Right lung (tissue), 5 donors: ENCODE data around the gene CRYZL1. TPM values are rescaled to one million over a fixed set of nuclear protein-coding genes. Genes with fewer than 3 reads are reported as not detected.
"Not testable (repeated sequence)": the region's sequence is repeated elsewhere in the genome, so short reads cannot be mapped to it uniquely, and the experiment has no call there.

Experiments used
- DNase-seq, 2 donors: peaks; one replicate each; pipeline ENCODE4 v3.0.0-alpha.2; 2013
- polyA plus RNA-seq, 5 donors: library from polyadenylated mRNA; unstranded; fragments of 120-200 nt; gene quantifications; one replicate each; pipeline versions ENCODE4 v1.2.1 to v1.2.3, GENCODE V29; 2013; ENCODE audit warnings: inconsistent platforms in 1 of 5, low replicate concordance in 1 of 5; ENCODE audit not compliant: insufficient read length in 5 of 5, insufficient read depth in 1 of 5

Gene CRYZL1
- polyA plus RNA-seq, 5 donors, result 48.9 to 79.3 (median 76.7) TPM

GRCh38 chr21:33642027-33642895 is 720 bp upstream of the CRYZL1 start, which contains the start of gene ITSN1:
TSS of gene ITSN1 (plus strand) at chr21:33642501. CDS start at chr21:33718829, 76,328 bp downstream.
- DNase-seq, result peak; percentile 99

- no peak for DNase-seq
Observed at GRCh38 chr21:33640697-33641351, 717 bp downstream of the CRYZL1 start.

GRCh38 chr21:33634254-33634653 is 7.3 kb downstream of the CRYZL1 start:
- DNase-seq, result no peak

- not testable (repeated sequence) for DNase-seq
Observed at GRCh38 chr21:33626151-33626550, 15.4 kb downstream of the CRYZL1 start.

- DNase-seq, result no peak
Observed at GRCh38 chr21:33622253-33622652, 19.3 kb downstream of the CRYZL1 start.

- DNase-seq, result no peak
Observed at GRCh38 chr21:33619726-33620125, 21.8 kb downstream of the CRYZL1 start.

GRCh38 chr21:33618407-33618806 is 23.1 kb downstream of the CRYZL1 start:
- DNase-seq, result no peak

- DNase-seq, result not testable (repeated sequence)
Observed at GRCh38 chr21:33617565-33617964, 24.0 kb downstream of the CRYZL1 start.

GRCh38 chr21:33611006-33611744 is 30.4 kb downstream of the CRYZL1 start:
- DNase-seq, result no peak

GRCh38 chr21:33608559-33608958 is 33.0 kb downstream of the CRYZL1 start:
- DNase-seq, result no peak

GRCh38 chr21:33598051-33598450 is 43.5 kb downstream of the CRYZL1 start:
- no peak for DNase-seq

GRCh38 chr21:33588485-33589335 is 52.8 kb downstream of the CRYZL1 start, which contains the start of gene DONSON:
TSS of gene DONSON (minus strand) at chr21:33588684. CDS start at chr21:33588641, 43 bp downstream.
- peak; percentile 88 to 90 for DNase-seq

GRCh38 chr21:33587792-33588484 is 53.6 kb downstream of the CRYZL1 start:
- peak in 1 of 2 donors; percentile 39 for DNase-seq

- no peak for DNase-seq
Observed at GRCh38 chr21:33586927-33587326, 54.6 kb downstream of the CRYZL1 start.

GRCh38 chr21:33584455-33584854 is 57.1 kb downstream of the CRYZL1 start:
- DNase-seq, result no peak

- no peak for DNase-seq
Observed at GRCh38 chr21:33578959-33579542, 62.5 kb downstream of the CRYZL1 start.

GRCh38 chr21:33578214-33578613 is 63.3 kb downstream of the CRYZL1 start:
- DNase-seq, result no peak

- not testable (repeated sequence) for DNase-seq
Observed at GRCh38 chr21:33576741-33577141, 64.8 kb downstream of the CRYZL1 start.

- DNase-seq, result no peak
Observed at GRCh38 chr21:33572350-33572749, 69.2 kb downstream of the CRYZL1 start.

GRCh38 chr21:33569991-33570390 is 71.5 kb downstream of the CRYZL1 start:
- DNase-seq, result no peak
